Measurements from ENCODE around the gene CDKN1A. TPM values are rescaled to one million over a fixed set of nuclear protein-coding genes. Genes with fewer than 3 reads are reported as not detected.
A peak's percentile ranks its signal among the peaks of the same experiment; 100 is the strongest.

CDKN1A gene
- total RNA-seq, 1 experiment from 2014 or later = 67.4 TPM

DNA sequence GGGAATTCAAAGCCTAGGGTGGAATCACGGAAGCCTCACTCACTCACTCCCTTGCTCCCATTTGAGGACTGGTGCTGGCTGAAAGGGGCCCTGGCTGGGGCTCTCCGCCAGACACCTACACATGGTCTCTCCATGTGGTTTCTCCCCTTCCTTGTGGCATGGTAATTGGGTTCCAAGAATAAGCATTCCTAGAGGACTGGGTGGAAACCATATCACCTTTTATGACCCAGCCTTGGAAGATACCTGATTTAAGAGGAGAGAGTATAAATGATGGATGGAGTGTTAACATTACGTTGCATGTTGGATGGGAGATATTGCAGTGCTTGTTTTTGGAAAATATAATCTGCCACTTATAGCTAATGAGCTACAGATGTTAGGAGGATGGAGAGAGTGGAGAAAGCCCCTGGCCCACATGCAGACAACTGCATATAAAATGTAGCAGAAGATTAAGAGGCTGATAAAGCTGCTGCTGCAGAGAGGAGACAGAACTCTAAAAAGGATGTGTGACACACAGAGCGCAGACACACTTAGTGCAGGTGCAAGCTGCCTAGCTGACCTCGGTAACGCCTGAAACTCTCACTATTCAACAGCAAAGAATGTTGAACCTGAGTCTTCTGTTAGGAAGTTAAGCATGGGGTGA lies 23.3 kb upstream of the CDKN1A start:
- DNase-seq (ENCODE audit: low spot score) = no peak

GRCh38 chr6:36656441-36656840 lies 22.1 kb upstream of the CDKN1A start:
- DNase-seq (ENCODE audit: low spot score) = no peak

GRCh38 chr6:36657271-36657670 lies 21.2 kb upstream of the CDKN1A start:
- no peak for DNase-seq (ENCODE audit: low spot score)

DNA sequence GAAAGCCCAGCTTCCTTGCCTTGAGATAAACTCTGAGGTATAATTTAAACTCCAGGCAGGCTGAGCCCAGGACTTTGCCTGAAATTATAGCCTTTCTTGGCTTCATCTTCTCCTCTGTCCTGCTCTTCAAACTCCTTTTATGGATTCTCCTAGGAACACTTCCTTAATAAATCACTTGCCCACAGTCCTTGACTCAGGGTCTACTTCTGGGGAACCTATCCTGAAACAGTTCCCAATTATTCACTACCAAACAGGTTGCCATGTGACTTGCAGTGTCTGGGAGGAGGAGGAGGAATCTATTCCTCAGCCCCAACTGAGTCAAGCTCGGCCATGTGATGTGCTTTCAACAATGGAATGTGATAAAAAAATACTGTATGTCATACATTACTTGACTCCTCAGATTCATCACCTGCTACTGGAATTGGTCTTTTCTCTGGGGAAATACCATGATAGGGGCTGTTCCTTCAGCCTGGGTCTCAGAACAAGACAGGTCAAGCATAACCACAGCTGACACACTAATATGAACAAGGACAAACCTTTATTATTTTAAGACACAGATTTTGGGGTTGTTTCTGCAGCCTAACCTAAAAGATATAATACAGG lies 20.5 kb upstream of the CDKN1A start:
- no peak for DNase-seq (ENCODE audit: low spot score)

DNA sequence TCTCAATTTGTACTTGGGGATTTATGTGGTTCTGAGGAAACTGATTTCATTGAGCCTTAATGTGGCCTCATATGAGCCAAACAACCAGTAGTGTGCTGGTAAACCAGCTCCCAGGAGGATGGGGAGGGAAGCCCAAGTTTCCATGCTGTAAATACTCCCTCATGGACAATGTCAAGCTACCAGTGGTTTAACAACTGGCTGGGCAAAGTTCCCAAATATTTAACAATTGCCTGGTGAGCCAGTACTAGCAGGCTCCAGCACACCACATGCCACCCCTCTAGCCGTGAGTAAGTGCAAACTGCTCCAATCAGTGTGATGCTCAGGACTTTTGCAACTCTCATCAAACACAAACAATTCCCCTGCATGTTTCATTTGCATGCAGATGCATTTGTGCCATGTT lies 19.2 kb upstream of the CDKN1A start:
- DNase-seq (ENCODE audit: low spot score) = no peak

DNA sequence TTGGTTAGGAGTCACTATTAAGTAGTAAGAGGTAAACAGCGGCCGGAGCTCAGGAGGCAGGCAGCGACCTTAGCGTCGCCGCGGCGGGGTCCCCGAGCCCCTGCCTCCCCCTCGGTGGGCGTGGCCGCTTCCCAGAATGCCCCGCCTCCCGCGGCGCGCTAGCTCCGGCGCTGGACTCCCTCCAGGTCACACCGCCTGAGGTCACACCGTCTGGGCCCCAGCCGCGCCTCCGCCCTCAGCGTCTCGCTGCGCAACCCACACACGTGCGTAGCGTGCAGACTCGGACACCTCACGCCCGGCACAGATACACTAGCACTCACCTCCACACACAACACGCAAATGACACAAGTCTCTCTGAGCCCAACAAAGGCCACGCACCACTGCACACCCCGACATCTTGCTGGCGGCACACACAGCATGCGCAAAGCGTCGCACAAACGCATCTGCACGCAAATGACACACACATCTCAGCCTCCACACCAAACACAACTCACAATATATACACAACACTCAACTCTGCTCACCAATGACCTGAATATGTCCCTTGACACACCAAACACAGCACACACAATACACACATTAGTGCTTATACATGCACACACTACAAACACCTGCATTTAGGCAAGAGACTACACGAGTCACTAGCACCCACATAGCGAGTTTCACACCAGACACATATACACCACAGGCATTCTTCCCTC lies 17.6 kb upstream of the CDKN1A start:
- DNase-seq (ENCODE audit: low spot score) = no peak

DNA sequence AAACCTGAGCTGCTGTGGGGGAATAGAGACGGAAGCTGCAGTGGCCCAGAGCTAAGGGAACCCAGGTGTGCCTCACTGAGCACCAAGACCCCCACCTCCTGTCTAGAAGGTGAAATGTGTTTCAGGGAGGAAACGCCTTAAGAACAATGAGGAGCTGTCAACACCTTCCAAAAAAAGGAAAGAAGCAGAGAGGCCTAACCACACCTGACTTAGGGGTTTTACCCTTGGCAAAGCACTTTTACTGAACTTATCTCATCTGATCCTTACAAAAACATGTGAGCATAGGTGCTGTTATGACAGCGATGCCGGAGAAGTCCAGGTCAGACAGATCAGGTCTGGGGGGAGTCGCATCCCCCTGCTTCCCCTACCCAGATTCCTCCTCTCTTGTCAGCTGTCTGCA lies 16.1 kb upstream of the CDKN1A start:
- no peak for DNase-seq (ENCODE audit: low spot score)

DNA sequence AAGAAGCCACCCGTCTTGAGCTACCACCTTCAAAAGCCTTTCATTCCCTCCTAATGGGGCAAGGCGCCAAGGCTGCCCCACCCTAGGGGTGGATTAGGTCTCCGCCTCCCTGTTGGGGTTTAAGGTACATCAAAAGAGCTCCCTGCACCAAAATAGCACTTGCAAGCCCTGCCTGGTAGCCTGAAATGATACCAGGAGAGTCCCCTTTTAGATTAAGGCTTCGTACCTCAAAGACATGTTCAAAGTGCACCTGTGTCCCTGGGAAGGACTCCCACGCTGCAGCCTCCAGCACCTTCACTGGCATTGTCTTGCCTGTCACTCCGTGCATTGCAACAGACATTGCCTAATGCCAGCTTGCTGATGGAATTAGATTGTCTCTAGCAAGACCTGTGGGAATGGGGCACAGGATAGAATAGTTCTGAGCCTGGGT lies 15.7 kb upstream of the CDKN1A start:
- DNase-seq (ENCODE audit: low spot score) = peak; percentile 50

DNA sequence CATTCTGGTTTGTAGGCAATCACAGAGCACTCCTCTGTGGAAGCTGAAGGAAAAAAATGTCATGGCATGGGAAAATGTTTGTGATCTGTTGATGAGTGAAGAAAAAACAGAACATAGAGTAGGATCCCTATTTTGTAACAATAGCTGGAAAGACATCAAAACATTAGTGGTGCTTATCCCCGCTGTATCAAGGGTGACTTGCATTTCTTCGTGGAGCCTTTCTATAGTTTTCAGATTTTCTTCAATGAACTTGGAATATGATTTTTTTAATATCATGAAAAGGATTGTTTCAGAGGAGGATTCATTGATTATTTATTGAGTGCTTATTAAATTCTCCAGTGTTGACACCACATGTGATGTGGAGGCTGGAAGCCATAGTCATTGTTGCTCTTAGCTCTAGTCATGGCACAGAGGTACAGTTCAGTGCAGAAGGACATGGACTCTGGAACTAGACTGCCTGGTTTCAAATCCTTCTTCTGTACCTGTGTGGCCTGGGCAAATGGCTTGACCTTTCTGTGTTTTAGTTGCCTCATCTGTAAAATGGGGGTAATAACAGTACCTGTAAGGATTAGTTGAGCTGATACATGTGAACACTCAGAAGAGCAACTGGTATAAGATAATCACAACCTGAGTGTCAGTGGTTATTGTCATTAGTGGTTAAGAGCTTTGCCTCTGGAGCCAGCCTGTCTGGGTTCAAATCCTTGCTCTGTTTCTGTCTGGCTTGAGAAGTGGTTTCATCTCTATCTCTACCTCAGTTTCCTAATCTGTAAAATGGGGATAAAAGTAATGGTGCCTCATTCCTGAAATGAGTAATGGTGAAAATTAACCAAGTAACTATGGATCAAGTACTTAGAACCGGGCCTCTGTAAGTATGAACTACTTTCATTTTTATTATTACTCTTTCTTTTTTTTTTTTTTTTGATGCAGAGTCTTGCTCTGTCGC lies 14.7 kb upstream of the CDKN1A start:
- DNase-seq (ENCODE audit: low spot score) = no peak

DNA sequence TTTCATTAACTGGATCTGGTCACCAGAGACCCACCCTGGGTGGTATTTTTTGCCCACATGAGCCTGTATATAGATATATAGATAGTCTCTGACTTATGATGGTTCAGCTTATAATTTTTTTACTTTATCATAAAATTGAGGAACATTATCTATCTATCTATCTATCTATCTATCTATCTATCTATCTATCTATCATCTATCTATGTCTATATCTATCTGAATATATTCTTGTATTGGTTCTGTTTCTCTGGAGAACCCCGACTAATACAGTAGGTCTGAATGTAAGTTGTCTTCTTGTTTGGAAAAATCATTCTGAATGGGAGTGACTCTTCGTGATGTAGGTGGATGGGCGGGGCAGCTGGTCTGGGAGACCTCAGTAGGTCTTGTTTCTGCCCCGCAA lies 13.3 kb upstream of the CDKN1A start:
- no peak for DNase-seq (ENCODE audit: low spot score)

- DNase-seq (ENCODE audit: low spot score) = no peak
Observed at GRCh38 chr6:36666287-36666686, 12.2 kb upstream of the CDKN1A start.

- DNase-seq (ENCODE audit: low spot score) = peak; percentile 52
Observed at GRCh38 chr6:36666826-36667591, 11.5 kb upstream of the CDKN1A start.

DNA sequence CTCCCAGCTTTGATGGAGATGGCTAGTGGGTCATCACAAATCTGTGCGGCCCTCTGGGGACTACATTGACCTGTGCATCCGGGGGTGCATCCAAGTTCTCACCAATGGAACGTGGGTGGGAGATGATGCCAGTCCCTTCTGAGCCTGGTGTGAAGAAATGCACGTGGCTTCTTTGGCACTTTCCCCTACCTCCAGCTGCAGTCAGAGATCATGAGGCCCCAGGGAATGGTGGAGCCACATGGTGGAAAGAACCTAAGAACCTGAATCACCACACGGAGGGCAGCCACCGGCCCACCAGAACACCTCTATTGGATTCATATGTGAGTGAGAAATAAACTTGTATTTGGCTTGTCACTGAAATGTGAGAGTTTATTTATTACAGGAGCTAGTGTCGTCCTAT lies 9.9 kb upstream of the CDKN1A start:
- DNase-seq (ENCODE audit: low spot score) = no peak

- DNase-seq (ENCODE audit: low spot score) = no peak
Observed at GRCh38 chr6:36669002-36669401, 9.5 kb upstream of the CDKN1A start.

DNA sequence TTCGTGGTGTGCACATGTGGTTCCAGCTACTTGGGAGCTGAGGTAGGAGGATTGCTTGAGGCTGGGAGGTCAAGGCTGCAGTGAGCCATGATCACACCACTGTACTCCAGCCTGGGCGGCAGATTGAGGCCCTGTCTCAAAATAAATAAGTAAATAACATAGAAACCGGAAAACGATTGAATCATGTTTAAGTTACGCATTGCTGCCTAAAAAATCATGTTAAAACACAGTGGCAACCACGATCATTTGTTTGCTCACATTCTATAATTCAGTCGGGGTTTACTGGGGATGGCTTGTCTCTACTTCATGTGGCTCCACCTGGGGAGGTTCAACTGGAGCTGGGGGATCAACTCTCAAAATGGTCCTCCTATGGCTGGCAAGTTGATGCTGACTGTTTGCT lies 8.2 kb upstream of the CDKN1A start:
- DNase-seq (ENCODE audit: low spot score) = no peak

GRCh38 chr6:36671687-36672375 lies 6.7 kb upstream of the CDKN1A start:
- DNase-seq (ENCODE audit: low spot score) = no peak

- DNase-seq (ENCODE audit: low spot score) = no peak
Observed at GRCh38 chr6:36673882-36674281, 4.6 kb upstream of the CDKN1A start.

DNA sequence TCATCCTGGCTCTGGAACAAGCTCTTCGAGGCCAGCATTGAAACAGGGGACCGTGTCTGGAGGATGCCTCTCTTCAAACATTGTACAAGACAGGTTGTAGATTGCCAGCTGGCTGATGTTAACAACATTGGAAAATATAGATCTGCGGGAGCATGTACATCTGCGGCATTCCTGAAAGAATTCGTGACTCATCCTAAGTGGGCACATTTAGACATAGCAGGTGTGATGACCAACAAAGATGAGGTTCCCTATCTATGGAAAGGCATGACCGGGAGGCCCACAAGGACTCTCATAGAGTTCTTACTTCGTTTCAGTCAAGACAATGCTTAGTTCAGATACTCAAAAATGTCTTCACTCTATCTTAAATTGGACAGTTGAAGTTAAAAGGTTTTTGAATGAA lies 3.6 kb upstream of the CDKN1A start:
- DNase-seq (ENCODE audit: low spot score) = no peak

GRCh38 chr6:36676141-36677058 lies 2.1 kb upstream of the CDKN1A start:
- DNase-seq (ENCODE audit: low spot score) = no peak
